ENCODE measurements around the gene LRRC46.

Gene LRRC46

DNA sequence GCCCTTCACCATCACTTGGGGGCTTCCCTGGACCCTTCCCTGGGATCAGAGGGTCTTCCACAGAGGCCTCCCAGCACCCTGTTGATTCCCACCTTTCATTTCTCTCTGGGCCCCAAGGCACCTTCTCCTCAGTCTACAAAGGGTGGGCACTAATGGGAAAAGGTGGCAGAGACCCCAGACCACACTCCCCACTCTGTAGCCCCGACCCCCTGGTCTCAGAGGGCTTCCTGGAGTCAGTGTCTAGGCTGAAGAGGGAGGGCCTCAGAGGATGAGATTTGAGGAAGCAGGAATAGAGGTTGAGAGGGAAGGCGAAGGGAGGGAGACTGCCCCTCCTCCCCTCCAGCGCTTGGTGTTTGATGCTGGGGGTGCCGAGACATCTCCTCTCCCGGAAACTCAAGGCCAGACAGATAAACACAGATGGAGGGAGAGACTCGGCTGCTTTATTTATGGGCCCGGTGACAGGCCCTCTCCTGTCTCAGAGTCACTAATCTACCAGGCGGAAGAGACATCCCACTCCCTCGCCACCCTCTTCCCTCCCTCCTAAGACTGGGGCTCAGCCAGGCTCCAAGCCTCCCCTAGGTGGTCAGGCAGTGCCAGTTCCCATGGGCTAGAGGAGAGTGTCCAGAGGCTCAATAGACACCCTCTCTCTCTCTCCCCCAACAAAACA is 46.0 kb downstream of the LRRC46 start:
- no peak for DNase-seq (ENCODE audit: low read depth)

DNA sequence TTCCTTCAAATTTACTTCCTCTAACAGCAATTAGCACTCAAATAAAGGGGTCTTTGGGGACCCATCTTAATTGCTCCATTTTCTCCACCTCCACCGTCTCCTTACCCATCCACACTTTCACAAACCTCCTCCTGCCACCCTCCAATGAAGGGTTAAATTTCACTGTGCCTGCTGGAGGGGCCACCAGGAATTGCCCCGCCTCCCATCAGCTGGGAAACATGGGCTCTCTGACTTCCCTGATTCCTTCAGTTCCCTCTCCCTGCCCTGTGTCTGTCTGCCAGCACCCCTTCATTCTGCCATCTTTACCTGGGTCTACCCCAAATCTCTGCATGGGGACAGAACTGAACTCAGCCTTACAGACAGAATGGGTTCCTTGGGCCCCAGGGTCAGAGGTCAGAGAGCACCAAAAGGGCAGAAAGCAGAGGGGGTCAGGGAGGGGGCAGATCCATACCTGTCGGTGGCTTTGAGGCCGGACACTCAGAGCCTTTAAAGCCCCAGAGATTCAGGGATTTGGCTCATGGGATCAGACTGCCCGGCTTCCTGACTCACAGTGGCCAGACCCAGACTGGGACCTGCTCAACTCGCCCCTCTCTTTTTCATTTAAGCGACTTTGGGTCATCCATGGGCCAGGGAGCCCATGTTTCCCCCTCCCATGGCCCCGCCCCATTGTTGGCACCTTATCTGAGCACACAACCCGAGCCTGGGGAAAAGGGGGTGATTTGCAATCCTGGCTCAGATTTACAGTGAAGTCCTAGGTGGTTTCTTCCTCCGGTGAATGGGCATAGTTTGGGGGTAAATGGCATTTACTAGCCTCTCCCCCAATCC is 46.9 kb downstream of the LRRC46 start:
- no peak for DNase-seq (ENCODE audit: low read depth)

DNA sequence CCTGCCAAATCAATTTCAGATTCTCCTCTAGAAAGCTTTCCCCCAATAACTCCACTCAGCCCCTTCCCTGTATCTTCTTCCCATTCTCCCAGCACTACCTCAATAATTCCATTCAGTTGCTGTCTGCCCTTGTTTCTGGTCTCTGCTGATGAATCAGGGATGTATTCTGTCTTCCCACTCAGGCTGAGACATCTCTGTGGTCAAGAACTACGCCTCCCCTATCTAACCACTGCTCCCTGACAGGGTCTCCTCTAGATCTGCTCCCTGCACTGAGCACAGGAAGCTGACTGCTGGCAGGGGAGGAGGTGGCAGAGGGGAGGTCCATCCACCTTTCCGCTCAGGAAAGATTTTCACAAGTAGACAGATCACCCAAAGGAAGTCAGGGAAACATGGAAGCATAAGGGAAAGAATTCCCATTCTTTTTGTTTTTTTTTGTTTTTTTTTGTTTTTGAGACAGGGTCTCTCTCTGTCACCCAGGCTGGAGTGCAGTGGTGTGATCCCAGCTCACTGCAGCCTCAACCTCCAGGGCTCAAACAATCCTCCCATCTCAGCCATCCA is 47.6 kb downstream of the LRRC46 start:
- no peak for DNase-seq (ENCODE audit: low read depth)

DNA sequence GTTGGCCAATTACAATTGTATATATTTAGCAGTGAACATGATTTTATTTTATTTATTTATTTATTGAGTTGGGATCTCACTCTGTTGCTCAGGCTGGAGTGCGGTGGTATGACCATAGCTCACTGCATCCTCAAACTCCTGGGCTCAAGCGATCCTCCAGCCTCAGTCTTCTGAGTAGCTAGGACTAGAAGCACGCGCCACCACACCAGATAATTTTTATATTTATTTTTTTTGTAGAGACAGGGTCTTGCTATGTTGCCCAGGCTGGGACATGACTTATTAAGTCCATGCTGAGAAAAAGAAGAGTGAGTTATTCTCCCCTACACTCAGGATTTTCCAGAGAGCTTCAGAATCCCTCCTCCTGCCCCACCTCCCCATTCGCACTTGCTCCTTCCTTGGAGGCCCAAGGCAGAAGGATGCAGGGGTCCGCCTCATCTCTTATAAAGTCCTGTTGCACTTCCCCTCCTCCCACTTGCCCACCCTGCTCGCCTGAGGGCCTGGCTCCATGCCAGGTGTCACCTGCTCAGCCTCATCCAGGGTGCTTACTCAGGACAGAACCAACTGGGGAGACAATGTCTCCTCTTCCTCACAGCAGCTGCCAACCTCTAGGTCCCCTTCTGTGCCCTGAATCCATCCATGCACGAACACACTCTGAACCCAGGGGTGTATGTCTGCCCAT is 48.4 kb downstream of the LRRC46 start:
- no peak for DNase-seq (ENCODE audit: low read depth)

DNA sequence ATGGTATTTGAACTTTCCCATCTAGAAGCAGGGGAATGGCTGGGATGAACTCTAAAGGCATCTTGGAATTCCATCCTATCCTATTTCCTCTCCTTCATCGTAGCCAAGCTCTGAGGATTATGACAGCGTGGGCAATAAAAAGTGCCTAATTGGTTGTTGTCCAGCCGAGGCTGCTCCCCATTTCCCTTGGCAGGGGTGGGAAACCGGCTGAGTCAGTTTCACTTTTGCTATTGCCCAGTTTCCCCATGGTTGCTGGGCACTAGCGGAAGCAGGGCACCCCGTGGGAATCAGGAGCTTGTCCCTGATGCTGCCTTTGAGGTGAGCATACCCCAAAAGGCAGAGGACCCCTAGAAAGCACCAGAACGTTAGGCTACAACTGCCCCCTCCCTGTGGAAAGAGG is 50.8 kb downstream of the LRRC46 start:
- DNase-seq (ENCODE audit: low read depth): no peak

DNA sequence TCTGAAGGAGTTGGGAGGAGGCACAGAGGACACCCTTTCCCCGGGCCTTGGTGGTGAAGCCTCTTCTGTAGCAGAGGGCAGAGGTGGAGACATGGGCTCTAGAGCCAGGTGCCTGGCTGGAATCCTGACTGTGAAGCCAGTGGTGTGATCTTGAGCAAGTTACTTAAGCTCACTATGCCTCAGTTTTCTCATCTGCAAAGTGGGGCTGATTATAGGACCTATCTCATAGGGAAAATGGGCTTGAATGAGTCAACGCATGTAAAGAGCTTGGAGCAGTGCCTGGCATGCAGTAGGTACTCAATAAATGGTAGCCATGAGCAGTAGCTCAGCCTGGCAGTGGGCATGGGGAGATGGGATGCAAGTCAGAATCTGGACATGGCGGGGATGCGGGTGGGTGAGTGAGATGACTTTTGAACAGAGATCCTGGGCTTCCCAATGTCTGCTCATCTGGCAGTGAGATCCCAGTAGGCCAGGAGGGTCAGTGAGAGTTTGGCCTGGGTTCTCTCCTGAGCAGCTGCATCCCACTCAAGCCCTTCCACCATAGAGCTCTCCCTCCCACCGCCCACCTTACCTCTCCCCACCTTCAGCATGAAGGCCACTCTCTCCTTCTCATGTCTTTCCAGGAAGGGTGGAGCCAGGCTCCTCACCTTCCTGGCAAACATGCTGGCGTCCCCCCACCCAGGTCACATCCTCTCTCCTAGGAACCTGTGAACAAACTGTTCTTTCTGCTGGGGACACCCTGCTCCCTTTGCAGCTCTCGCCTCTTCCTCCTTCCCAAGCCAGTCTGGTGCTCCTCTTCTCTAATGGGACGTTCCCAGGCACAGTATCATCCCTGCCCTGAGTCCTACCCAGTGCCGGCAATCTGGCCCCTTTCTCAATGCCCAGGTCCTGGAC is 51.5 kb downstream of the LRRC46 start:
- no peak for DNase-seq (ENCODE audit: low read depth)

DNA sequence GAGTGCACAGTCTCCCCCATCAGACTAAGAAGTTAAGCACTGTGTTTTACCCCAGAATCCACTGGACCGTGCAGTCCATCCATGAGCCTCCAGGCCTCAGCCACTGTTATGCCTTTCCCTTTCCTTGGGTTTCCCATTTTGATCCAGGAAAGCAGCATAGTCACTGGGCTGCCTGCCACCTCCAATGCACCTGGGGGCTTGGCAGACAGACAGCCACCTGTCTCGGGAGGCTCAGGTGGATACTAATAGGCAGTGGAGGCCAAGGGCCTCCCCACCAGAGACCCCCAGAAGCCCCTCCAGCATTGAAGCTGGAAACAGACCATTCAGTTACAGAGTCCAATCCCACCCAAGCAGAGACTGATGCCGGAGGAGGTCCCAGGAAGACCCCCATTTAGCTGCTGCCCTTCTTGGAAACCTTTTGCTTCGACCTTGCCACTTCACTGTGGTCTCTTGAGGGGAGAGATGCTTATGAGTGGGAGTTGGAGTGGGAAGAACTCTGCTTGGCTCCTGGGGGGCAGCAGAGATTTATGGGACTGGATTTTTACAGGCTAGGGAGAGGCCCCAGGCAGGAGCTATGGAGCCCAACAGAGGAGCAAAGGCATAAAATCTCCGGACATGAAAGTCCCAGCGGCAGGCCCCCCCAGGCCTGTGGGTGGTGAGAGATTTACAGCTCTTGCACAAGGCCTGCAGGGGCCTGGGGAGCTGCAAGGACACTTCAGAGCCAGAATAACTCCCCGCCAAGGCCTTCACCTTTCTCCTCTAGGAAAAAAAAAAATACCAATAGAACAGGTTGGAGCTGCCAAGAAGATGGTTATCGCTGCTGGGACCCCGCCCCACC is 52.3 kb downstream of the LRRC46 start:
- no peak for DNase-seq (ENCODE audit: low read depth)

DNA sequence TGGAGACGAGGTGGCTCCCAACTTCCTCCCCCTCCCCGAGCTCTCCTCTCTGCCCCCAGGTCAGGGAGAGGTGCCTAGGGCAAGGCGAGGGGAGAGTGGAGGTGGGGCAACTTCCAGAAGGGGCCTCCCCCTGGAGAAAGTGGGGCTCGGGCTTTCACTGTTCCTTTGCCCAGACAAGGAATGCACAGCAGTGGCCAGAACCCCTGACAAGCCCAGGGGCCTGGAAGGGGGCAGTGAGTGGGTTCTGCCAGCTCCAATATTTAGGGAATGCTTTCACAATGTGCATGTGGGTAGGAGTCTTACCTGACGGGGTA is 52.9 kb downstream of the LRRC46 start:
- no peak for DNase-seq (ENCODE audit: low read depth)

DNA sequence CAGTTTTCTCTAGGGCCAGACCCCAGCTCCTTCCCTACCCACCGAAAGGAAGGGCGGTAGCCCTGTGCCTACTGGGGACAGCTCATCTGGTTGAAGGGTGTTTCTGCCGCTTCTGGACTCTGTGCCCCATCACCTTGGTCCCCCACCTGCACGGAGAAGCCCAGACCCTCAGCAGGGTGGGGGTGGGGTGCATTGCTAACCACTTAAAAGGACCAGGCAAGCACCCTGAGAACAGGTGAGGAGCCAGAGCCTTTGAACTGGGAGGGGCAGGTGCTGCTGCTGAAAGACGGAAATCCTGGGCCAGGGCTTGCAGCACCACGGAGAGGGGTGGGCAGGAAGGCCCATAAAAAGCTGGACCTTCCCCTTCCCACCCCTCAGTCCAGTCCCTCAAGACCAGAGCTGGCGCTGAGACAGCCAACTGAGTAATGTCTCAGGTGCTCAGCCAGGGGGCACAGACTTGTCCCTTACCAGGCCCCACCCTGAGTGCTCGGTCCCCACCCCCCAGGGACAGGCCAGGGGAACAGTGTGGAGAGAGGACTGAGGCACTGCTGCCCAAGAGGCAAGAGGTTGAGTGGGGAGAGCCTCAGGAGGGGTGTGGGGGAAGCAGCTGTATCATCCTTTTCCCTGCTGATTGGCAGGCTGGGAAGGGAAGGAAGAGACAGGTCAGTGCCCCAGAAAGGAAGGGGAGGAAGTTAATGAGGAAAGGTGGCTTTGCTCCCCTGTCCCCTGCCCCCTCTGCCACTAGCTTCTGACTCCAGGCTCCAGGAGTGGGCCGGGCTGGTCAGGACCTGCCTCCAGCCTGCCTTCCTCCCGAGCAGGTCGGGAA is 53.6 kb downstream of the LRRC46 start:
- DNase-seq (ENCODE audit: low read depth): no peak

Data from stimulated activated CD8-positive, alpha-beta memory T cell treated with anti-CD3 and anti-CD28 coated beads, Interleukin-12 subunit alpha, Interleukin-12 subunit beta, amount 100 ng/mL, for 1 hour (primary cell).